HepG2 (cell line): ENCODE results near the gene CECR2. TPM values are rescaled to one million over a fixed set of nuclear protein-coding genes. Genes with fewer than 3 reads are reported as not detected.
A peak's percentile ranks its signal among the peaks of the same experiment; 100 is the strongest.

Source experiments
- ATAC-seq: fragments of 200-7000 bp; cut with Tn5 transposase; 3 replicates; pipeline ENCODE4 v1.9.1; 2020; ENCODE audit warnings: mild to moderate bottlenecking, moderate library complexity
- BruUV-seq: library from RNA; stranded (reverse); fragments of 400-500 nt; replicated peaks from 2 replicates; lab custom pipeline; 2021; lab: Mats Ljungman, UMichigan
- CTCF ChIA-PET: fragments of 300-600 bp; formaldehyde crosslinking; extraction: SDS; loops from one replicate; lab custom pipeline; 2021; ENCODE audit warnings: low total read pairs, inconsistent platforms, low intra/inter-chr PET ratio; lab: Yijun Ruan, JAX
- POLR2A ChIA-PET: fragments of 350-600 bp; sonication (Branson Sonifier 250); formaldehyde crosslinking; loops from one replicate; lab custom pipeline; 2020; ENCODE audit warnings: antibody characterized with exemption, inconsistent platforms; lab: Yijun Ruan, JAX
- DNase-seq: peaks from one replicate; pipeline ENCODE4 v3.0.0-alpha.2; 2015; ENCODE audit warnings: low spot score
- FAIRE-seq: peaks from 3 replicates; lab custom pipeline; 2011; peaks lifted over from hg19 to GRCh38; lab: Jason Lieb, UNC
- H2AFZ ChIP-seq: one replicate; pipeline ENCODE4 v1.6.1; 2011; ENCODE audit warnings: low read length, inconsistent platforms
- H3K27ac ChIP-seq: fragments of 300-600 bp; 3 replicates; pipeline ENCODE4 v1.8.0; 2011; ENCODE audit warnings: mixed run types, mild to moderate bottlenecking, mixed read lengths, low read length, inconsistent platforms; ENCODE audit not compliant: insufficient read depth; ENCODE audit errors: extremely low read length
- H3K27me3 ChIP-seq, 2 experiments: fragments of 200-600 bp in 1 of 2; 2 replicates in 1 of 2; 3 replicates in 1 of 2; pipeline versions ENCODE4 v1.6.0 to v1.8.0; 2011; ENCODE audit warnings: low read length in 2 of 2, mild to moderate bottlenecking in 2 of 2, moderate library complexity in 2 of 2, inconsistent platforms in 1 of 2; ENCODE audit not compliant: insufficient read depth in 2 of 2, control insufficient read depth in 1 of 2
- H3K36me3 ChIP-seq, 2 experiments: fragments of 200-600 bp in 1 of 2; replicated peaks in 1 of 2; 2 replicates in 1 of 2; 3 replicates in 1 of 2; pipeline versions ENCODE4 v1.5.1 to v1.8.0; 2011; ENCODE audit warnings: low read length in 2 of 2, inconsistent platforms in 1 of 2; ENCODE audit not compliant: insufficient read depth in 2 of 2, control insufficient read depth in 1 of 2
- H3K4me1 ChIP-seq: 2 replicates; pipeline ENCODE4 v1.5.1; 2012; ENCODE audit warnings: low read length, inconsistent platforms; ENCODE audit not compliant: insufficient read depth
- H3K4me2 ChIP-seq: 2 replicates; pipeline ENCODE4 v1.6.0; 2011; ENCODE audit warnings: low read depth, low read length, inconsistent platforms
- H3K4me3 ChIP-seq, 3 experiments: fragments of 200-600 bp in 1 of 3; sonication (generic), shearing (Covaris generic) in 1 of 3; replicated peaks in 1 of 3; 2 replicates each; pipeline ENCODE4 v1.5.1; 2011 to 2016; ENCODE audit warnings: low read length in 3 of 3, inconsistent platforms in 2 of 3, low read depth in 2 of 3, mild to moderate bottlenecking in 2 of 3, control low read depth in 1 of 3, mixed read lengths in 1 of 3; ENCODE audit not compliant: insufficient read depth in 1 of 3
- H3K79me2 ChIP-seq: one replicate; pipeline ENCODE4 v1.6.1; 2011; ENCODE audit warnings: low read length, inconsistent platforms; ENCODE audit not compliant: insufficient read depth
- H3K9ac ChIP-seq: 2 replicates; pipeline ENCODE4 v1.6.0; 2011; ENCODE audit warnings: mild to moderate bottlenecking, low read depth, low read length, inconsistent platforms; ENCODE audit not compliant: insufficient read depth
- H3K9me3 ChIP-seq: 2 replicates; pipeline ENCODE4 v1.5.1; 2012; ENCODE audit warnings: mild to moderate bottlenecking, low read length
- H4K20me1 ChIP-seq: 2 replicates; pipeline ENCODE4 v1.6.0; 2011; ENCODE audit warnings: inconsistent platforms, mild to moderate bottlenecking, low read length, moderate library complexity; ENCODE audit not compliant: insufficient read depth
- EP300 ChIP-seq, 3 experiments: sonication (generic) in 1 of 3; formaldehyde crosslinking in 1 of 3; IDR thresholded peaks; 2 replicates each; pipeline versions ENCODE4 v1.5.1 to v1.6.1; 2011 to 2020; ENCODE audit warnings: low read depth in 2 of 3, low read length in 2 of 3, borderline replicate concordance in 1 of 3, improper control_type of control experiment in 1 of 3, mild to moderate bottlenecking in 1 of 3, missing genetic modification reagents in 1 of 3, moderate library complexity in 1 of 3
- HNRNPL ChIP-seq: fragments of 200-400 bp; formaldehyde crosslinking; IDR thresholded peaks from 2 replicates; pipeline ENCODE4 v1.6.1; 2017; ENCODE audit warnings: mild to moderate bottlenecking, low read depth, low read length
- STAT5B ChIP-seq: sonication (generic); formaldehyde crosslinking; IDR thresholded peaks from 2 replicates; pipeline ENCODE4 v1.4.0; 2020; ENCODE audit warnings: missing genetic modification reagents
- TBX2 ChIP-seq: sonication (generic); formaldehyde crosslinking; IDR thresholded peaks from 2 replicates; pipeline ENCODE4 v1.5.0; 2020; ENCODE audit warnings: missing genetic modification reagents, mild to moderate bottlenecking, borderline replicate concordance
- ZFAT ChIP-seq: sonication (generic); formaldehyde crosslinking; conservative IDR thresholded peaks from 2 replicates; pipeline ENCODE4 v1.8.1; 2023; ENCODE audit warnings: missing genetic modification reagents, inconsistent platforms
- ZNF350 ChIP-seq: sonication (generic); formaldehyde crosslinking; IDR thresholded peaks from 2 replicates; pipeline ENCODE4 v1.4.0; 2020; ENCODE audit warnings: mild to moderate bottlenecking, low read depth, missing genetic modification reagents, borderline replicate concordance
- WGBS: methylation state at CpG from one replicate; pipeline ENCODE4 v1.1.6; 2017; ENCODE audit warnings: low lambda C conversion rate; 5-methylcytosine and 5-hydroxymethylcytosine counted together
- in situ Hi-C: cut with HindIII; loops from 2 replicates; pipeline ENCODE4 v1.10.0; 2017; ENCODE audit warnings: low pct_unique_long_range_greater_than_20kb; ENCODE audit not compliant: extremely low pct_ligation_motif_present
- intact Hi-C: fragments of 100-400 bp; cut with micrococcal nuclease; formaldehyde crosslinking; loops from one replicate; pipeline ENCODE4 v1.10.0; 2022; ENCODE audit not compliant: unreplicated experiment
- polyA plus RNA-seq, 8 experiments: library from polyadenylated mRNA; depleted of rRNA in 3 of 8; stranded (reverse) in 7 of 8; unstranded in 1 of 8; fragments of >200 nt; fragmentation: Illumina TruSeq in 4 of 8; extraction: Trizol in 4 of 8; gene quantifications; 2 replicates each; pipeline versions ENCODE4 v1.2.1 to v1.2.3, GENCODE V29; 2011 to 2016; ENCODE audit warnings: low read depth in 4 of 8, missing spikeins in 1 of 8, mixed read lengths in 1 of 8; ENCODE audit not compliant: insufficient read depth in 1 of 8
- total RNA-seq, 5 experiments: library from RNA; depleted of rRNA; stranded (reverse); fragments of >200 nt; fragmentation: Illumina TruSeq; extraction: Trizol; gene quantifications; 2 replicates each; pipeline ENCODE4 v1.2.3, GENCODE V29; 2016; ENCODE audit warnings: low read depth in 1 of 5
- TF ChIP-seq, protein P1 (sequence below): sonication (generic); formaldehyde crosslinking; conservative IDR thresholded peaks from 2 replicates; pipeline ENCODE4 v1.8.0; 2022; ENCODE audit warnings: mild to moderate bottlenecking, moderate library complexity, missing genetic modification reagents

CECR2 gene
- total and polyA plus RNA-seq, 2 of the 13 experiments (the other 11 are each of a cell fraction or from before 2014, with no cell fraction given): not detected

DNA sequence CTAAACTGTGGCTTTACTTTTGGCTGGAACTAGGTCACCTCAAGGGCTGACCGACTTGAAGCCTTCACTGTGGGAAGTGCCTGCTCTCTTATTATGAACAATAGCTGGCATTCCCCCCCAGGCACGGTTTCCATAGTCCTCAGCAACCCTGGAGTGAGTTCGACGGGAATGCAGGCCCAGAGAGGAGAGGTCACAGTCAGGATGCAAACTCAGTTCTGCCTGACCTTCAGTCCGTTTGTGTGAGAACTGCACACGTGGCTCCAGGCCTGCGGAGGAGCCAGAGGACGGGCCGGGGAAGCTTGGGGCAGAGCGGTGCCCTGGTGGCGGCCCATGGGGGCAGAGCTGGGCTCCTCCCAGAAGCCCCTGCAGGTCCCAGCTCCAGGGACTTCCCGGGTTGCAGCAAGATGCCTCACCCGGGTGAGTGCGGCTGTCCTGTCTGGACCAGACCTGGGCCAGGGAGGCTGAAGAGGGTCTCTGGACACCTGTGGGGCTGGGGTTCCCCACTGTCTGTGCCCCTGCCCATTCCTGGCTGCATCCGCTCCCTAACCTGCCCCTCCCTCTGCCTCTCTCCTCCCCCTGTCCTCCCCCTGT, 211.3 kb downstream of the CECR2 start (continued):
- TF ChIP-seq, protein P1, sequence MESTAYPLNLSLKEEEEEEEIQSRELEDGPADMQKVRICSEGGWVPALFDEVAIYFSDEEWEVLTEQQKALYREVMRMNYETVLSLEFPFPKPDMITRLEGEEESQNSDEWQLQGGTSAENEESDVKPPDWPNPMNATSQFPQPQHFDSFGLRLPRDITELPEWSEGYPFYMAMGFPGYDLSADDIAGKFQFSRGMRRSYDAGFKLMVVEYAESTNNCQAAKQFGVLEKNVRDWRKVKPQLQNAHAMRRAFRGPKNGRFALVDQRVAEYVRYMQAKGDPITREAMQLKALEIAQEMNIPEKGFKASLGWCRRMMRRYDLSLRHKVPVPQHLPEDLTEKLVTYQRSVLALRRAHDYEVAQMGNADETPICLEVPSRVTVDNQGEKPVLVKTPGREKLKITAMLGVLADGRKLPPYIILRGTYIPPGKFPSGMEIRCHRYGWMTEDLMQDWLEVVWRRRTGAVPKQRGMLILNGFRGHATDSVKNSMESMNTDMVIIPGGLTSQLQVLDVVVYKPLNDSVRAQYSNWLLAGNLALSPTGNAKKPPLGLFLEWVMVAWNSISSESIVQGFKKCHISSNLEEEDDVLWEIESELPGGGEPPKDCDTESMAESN (CRISPR knock-in tag): no peak
- TF ChIP-seq STAT5B (CRISPR knock-in tag) (no peak), EP300 (IDR thresholded peaks at IDR 0.05; ENCODE audit: low read depth in 2 of 2, low read length in 2 of 2) (no peak), EP300 (CRISPR knock-in tag; IDR thresholded peaks at IDR 0.05; ENCODE audit: borderline replicate concordance) (no peak), ZFAT (CRISPR knock-in tag) (no peak)
- TF ChIP-seq, all 625 proteins: peak for 38

DNA sequence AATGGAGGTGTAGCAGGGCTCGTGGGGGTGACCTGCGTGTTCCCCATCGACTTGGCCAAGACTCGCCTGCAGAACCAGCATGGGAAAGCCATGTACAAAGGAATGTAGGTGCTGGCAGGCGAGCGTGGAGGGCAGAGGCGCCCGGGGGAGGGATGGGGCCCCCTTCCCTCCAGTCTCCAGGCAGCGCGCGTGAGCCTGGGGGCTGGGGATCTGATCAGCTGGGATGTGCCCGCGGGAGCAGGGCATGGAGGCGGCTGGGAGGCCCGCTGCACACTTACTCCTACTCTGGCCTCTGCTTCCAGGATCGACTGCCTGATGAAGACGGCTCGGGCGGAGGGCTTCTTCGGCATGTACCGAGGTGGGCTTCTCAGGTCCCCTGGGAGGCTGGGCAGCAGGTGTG, 211.8 kb downstream of the CECR2 start:
- H3K4me2 ChIP-seq: peak overlapping the region; percentile 76
- H3K9ac ChIP-seq: peak overlapping the region; percentile 39; the same call in 1 of the 2 replicates
- no peaks in the 10 kb centered on the region for H3K36me3 ChIP-seq
- H2AFZ ChIP-seq: no peak overlapping the region
- in situ Hi-C loops (no loop called here), intact Hi-C loops (loop anchor here (5.0 kb wide), 1 partner anchor 214 kb away; the partner anchor contains the start of gene CECR2)
- ChIA-PET POLR2A (interaction anchor here (1.6 kb wide), 1 partner anchor 58 kb away, joined by 3 read pairs; no protein-coding TSS in a partner anchor), CTCF (no interaction called here)
- no peak for ATAC-seq
- no peaks in the 10 kb centered on the region for H4K20me1 ChIP-seq
- H3K4me1 ChIP-seq: peaks cover 31% of the 10 kb centered on the region
- H3K27me3 ChIP-seq: no peaks in the 10 kb centered on the region
- DNase-seq: no peak
- no peaks in the 10 kb centered on the region for H3K79me2 ChIP-seq
- no peak overlapping the region for H3K27ac ChIP-seq
- TF ChIP-seq ZNF350 (no peak), TBX2 (CRISPR knock-in tag) (0 out of 2 replicates have a peak, but pooled peaks have one; percentile 4), HNRNPL (0 out of 2 replicates have a peak, but pooled peaks have one; percentile 3)
- 96% methylated on average over 14 of the region's 21 CpGs for WGBS
- H3K4me3 ChIP-seq: no peak overlapping the region
- no peaks in the 10 kb centered on the region for H3K9me3 ChIP-seq
- no peak for FAIRE-seq
- no TSS peak for BruUV-seq
